LNCaP clone FGC (cell line): ENCODE data around the gene PDE9A.
"Not testable (repeated sequence)": the region's sequence is repeated elsewhere in the genome, so short reads cannot be mapped to it uniquely, and the experiment has no call there.

Experiments used
- DNase-seq: peaks from one replicate; pipeline ENCODE4 v3.0.0-alpha.2; 2011; ENCODE audit warnings: low read depth
- H3K4me3 ChIP-seq: 2 replicates; pipeline ENCODE4 v1.5.1; 2011; ENCODE audit warnings: mild to moderate bottlenecking, low read depth, low read length, control low read depth
- CTCF ChIP-seq: IDR thresholded peaks from 2 replicates; pipeline ENCODE4 v1.5.1; 2012; ENCODE audit warnings: mild to moderate bottlenecking; ENCODE audit not compliant: control insufficient read depth, insufficient read depth; ENCODE audit errors: extremely low read depth

Gene PDE9A

GRCh38 chr21:42705346-42705745, 51.9 kb downstream of the PDE9A start:
- no peak overlapping the region for H3K4me3 ChIP-seq
- no peak for DNase-seq
- TF ChIP-seq CTCF, result no peak

DNA sequence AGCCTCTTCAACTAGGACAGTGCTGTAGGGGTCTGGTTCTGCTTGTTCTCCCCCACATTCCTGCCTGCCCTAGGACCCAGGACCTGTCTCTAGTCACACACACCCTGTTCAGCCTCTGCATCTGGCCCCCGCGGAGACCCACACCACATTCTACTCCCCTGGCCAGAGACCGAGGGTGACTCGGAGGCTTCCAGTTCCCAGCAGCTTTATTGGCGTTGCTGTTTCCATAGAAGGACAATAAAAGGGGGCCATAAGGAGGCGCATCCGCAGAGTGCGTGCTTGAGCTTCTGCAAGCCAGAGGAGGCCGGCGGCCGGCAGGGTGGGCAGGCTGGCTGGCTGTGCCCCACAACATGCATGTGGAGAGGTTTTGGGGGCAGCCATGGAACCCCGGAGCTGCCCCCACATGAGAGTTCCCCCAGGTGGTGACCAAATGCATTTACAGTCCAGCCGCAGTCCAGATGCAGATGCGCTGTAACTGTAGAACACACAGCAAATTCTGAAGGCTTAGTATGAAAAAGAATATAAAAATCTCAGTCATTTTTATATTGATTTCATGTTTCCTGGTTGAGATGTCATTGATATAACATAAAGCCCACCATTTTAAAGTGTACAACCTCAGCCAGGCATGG, 52.4 kb downstream of the PDE9A start:
- no peak for DNase-seq
- H3K4me3 ChIP-seq, result no peak overlapping the region
- no peak for TF ChIP-seq CTCF

- no peak for TF ChIP-seq CTCF
- no peak overlapping the region for H3K4me3 ChIP-seq
- DNase-seq, result no peak
These were observed 53.3 kb downstream of the PDE9A start for GRCh38 chr21:42706765-42707164.

DNA sequence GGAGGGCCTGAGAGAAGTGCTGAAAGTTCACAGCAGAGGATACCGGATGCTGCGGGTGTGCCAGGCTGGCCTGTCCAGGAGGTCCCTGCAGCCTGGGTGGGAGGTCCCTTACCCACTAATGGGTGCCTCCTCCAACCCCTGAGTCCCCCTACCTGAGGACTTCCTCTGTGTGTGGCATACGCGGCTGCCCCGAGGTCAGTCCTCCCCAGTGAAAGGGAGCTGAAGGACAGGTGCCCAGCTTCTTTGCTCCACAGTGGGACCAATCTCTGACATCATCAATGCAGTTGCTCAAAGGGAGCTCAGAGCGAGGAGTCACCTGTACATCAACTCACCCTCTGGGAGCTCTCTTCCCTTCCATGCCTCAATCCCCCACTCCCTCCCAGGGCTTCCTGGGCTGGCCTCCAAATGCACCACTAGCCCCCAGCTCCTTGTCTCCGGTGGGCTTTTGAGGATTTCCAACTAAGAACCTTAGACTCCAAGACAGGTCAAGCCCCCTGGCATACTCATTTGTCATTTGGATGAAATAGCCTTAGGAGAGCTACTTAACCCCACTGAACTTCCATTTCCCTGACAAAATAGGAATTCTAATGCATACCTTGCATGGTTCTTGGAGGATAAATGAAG, 53.9 kb downstream of the PDE9A start:
- TF ChIP-seq CTCF, result no peak
- H3K4me3 ChIP-seq, result no peak overlapping the region
- no peak for DNase-seq

DNA sequence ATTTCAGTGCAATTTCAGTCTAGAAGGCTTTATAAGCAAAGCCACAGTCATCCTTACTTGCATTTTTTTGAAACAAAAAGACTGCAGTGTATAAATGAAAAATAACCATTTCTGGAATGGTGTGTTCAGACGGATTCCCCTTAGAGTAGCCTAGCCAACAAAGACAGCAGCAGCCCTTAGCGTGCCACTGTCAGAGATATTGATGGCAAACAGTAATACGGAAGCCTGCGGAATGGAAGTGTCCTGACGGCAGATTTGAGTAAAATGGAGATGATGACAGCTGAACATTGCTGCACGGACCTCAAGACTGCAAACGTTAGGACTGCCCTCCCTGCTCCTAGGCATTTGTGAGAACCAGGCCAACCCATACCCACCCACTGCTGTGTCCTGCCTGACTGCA, 54.7 kb downstream of the PDE9A start:
- TF ChIP-seq CTCF, result no peak
- DNase-seq, result no peak
- H3K4me3 ChIP-seq, result no peak overlapping the region

DNA sequence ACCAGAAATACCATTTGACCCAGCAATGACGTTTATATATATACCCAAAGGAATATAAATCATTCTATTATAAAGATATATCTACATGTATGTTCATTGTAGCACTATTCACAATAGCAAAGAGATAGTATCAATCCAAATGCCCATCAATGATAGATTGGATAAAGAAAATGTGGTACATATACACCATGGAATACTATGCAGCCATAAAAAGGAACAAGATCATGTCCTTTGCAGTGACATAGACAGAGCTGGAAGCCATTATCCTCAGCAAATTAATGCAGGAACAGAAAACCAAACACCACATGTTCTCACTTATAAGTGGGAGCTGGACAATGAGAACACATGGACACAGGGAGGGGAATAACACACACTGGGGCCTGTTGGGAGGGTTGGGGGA, 55.5 kb downstream of the PDE9A start:
- DNase-seq, H3K4me3 ChIP-seq: not testable (repeated sequence)

GRCh38 chr21:42711667-42712066, 58.2 kb downstream of the PDE9A start:
- DNase-seq, result no peak
- no peak for TF ChIP-seq CTCF
- no peak overlapping the region for H3K4me3 ChIP-seq

GRCh38 chr21:42715427-42715826, 62.0 kb downstream of the PDE9A start:
- H3K4me3 ChIP-seq, DNase-seq: not testable (repeated sequence)
